HUES64 (cell line): ENCODE results near the gene RIMS3.
"Not testable (repeated sequence)": the region's sequence is repeated elsewhere in the genome, so short reads cannot be mapped to it uniquely, and the experiment has no call there.

Source experiments
- H3K27ac ChIP-seq: 2 replicates; pipeline ENCODE4 v1.7.0; 2013; ENCODE audit warnings: low read depth, low read length, inconsistent platforms
- H3K27me3 ChIP-seq: 2 replicates; pipeline ENCODE4 v1.6.1; 2013; ENCODE audit warnings: mild to moderate bottlenecking, low read length; ENCODE audit not compliant: insufficient read depth
- H3K36me3 ChIP-seq: 2 replicates; pipeline ENCODE4 v1.6.1; 2013; ENCODE audit warnings: mild to moderate bottlenecking, low read length; ENCODE audit not compliant: insufficient read depth
- H3K4me1 ChIP-seq: 2 replicates; pipeline ENCODE4 v1.6.1; 2013; ENCODE audit warnings: mild to moderate bottlenecking, low read length, moderate library complexity; ENCODE audit not compliant: insufficient read depth
- H3K4me3 ChIP-seq: 2 replicates; pipeline ENCODE4 v1.5.1; 2013; ENCODE audit warnings: mild to moderate bottlenecking, low read length, moderate library complexity
- H3K9ac ChIP-seq: 2 replicates; pipeline ENCODE4 v1.6.1; 2013; ENCODE audit warnings: mild to moderate bottlenecking, low read depth, low read length
- H3K9me3 ChIP-seq: 2 replicates; pipeline ENCODE4 v1.6.1; 2013; ENCODE audit warnings: low read depth, low read length; ENCODE audit not compliant: insufficient read depth
- WGBS: fragments of 150-250, 120-280 bp; methylation state at CpG from one replicate; pipeline ENCODE4 v1.1.7; 2013; ENCODE audit warnings: missing lambda C conversion rate; 5-methylcytosine and 5-hydroxymethylcytosine counted together

RIMS3 gene

DNA sequence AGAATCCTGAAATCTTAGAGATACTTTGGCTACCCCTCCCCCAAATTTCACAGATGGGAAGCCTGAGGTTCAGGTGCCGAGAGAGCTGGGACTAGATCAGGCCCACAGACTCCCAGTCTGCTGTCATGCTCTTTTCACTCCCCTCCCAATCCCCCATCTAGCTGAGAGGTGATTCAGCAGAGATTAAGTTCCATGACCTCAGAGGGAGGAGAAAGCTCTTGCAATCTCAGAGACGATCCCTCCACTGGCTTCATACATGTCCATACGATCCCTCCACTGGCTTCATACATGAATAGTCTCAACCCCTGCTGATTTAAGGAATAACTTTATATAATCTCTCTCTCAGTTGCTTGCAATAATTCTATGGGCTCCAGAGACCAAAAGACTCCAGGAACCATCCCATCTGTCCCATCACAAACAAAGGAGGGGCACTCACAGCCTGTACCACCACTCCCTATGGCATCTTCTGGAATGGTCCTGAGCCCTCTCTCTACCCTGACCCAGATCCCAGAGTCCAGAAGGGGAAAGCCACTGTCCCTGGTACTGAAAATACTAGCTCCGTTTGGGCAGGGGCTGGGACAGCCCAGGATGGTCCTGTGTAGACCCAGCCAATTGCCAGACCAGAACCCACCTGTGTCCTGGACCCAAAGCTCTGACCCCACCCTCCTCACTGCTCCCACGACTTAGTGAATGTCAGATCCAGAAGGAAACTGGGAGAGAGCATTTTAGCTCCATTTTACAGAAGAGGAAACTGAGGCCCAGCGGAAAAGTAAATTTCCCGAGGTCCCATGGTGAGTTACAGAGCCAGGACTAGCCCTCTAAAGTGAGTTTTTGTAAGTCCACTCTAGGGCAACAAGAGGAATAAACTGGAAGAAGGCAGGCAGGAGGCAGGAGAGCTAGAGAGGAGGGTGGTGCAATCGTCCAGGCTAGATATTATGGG is 27.1 kb downstream of the RIMS3 start:
- no peak overlapping the region for H3K9ac ChIP-seq
- H3K36me3 ChIP-seq: peaks cover 3% of the 10 kb centered on the region; the same call in 1 of the 2 replicates
- no peak overlapping the region for H3K4me3 ChIP-seq
- H3K4me1 ChIP-seq: no peaks in the 10 kb centered on the region
- H3K9me3 ChIP-seq: no peaks in the 10 kb centered on the region
- H3K27ac ChIP-seq: no peak overlapping the region
- no peaks in the 10 kb centered on the region for H3K27me3 ChIP-seq
- WGBS: 77% methylated on average over 8 of the region's 8 CpGs

DNA sequence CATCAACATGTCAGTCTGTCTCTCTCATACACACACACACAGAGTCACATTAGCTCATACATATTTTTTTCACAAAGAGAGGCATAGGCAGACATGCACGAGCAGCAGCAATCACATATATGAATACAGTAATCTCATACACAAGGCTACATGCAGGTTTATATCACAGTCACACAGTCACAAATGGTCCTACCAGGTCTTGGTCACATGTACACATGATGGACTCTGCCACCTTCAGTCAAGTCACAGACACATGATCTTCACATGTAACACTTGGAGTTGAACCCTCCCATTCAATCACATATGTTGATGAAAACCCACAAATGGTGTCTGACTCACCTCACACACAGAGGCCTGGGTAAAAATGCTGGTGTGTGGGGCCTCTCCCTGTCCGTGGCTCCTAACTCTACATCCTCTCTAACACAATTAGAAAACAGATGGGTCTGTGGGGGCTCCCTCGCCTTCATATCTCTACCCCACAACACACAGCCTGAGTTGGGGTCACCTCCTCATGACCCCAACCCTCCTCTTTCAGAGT is 27.9 kb downstream of the RIMS3 start:
- H3K27me3 ChIP-seq: no peaks in the 10 kb centered on the region
- H3K36me3 ChIP-seq: peaks cover 3% of the 10 kb centered on the region; the same call in 1 of the 2 replicates
- no peak overlapping the region for H3K4me3 ChIP-seq
- no peaks in the 10 kb centered on the region for H3K4me1 ChIP-seq
- no peak overlapping the region for H3K27ac ChIP-seq
- H3K9ac ChIP-seq: no peak overlapping the region
- H3K9me3 ChIP-seq: no peaks in the 10 kb centered on the region
- 88% methylated on average over 3 of the region's 3 CpGs for WGBS

DNA sequence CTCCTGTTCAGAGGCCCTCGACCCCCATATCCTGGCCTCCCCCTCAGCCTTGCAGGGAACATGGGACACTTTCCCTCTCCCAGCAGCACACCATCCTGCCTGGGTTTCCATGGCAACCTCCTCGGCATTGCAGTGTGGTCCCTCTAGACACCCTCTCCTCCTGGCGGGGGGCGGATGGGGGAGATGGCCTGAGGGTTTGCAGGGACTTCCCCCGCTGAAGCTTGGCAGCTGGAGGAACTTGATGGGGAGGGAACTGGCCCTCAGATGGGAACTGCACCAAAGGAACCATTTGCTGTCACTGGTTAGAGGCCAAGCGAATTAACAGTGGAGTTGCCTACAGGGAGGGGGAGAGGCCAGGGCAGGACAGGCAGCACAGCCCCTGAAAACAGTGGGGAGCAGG is 28.7 kb downstream of the RIMS3 start:
- peaks cover 3% of the 10 kb centered on the region; the same call in 1 of the 2 replicates for H3K36me3 ChIP-seq
- H3K9me3 ChIP-seq: no peaks in the 10 kb centered on the region
- no peak overlapping the region for H3K4me3 ChIP-seq
- no peaks in the 10 kb centered on the region for H3K4me1 ChIP-seq
- H3K27ac ChIP-seq: no peak overlapping the region
- H3K27me3 ChIP-seq: no peaks in the 10 kb centered on the region
- no peak overlapping the region for H3K9ac ChIP-seq
- 81% methylated on average over 6 of the region's 6 CpGs for WGBS

DNA sequence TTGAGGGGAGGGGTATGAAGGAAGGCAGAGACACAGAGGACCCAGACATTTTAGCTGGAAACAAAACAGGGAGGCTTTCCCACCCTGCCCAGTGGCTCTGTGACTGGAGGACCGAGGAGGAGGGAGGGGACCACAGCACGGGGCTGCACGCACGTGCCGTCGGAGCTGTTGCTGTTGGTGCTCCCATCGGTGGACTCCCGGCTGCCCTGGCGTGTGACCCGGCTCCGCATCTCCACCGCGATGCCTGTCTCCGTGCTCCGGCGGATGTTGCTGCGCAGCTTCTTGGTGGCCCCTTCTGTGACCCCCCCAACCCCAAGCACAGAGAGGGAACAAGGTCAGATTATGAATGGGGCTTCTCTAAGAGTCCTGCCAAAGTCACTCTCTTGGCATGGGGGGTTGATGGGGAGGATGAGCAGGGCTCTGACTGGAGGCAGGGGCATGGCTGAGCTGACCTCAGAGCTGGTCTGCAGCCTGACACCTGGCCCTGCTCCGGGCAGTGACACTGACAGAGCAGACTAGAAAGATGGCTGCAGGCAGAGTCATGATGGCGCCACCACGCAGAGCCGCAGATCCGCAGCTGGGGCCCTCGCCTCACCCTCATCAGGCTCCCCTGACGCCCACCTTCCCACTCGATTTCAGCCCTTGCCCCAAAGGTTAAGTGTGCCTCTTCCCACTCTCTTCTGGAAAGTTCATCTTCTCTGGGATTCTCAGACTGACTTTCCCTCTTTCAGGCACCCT is 29.6 kb downstream of the RIMS3 start:
- Histone ChIP-seq H3K27me3 (no peaks in the 10 kb centered on the region), H3K4me3 (no peak overlapping the region), H3K36me3 (peaks cover 3% of the 10 kb centered on the region; the same call in 1 of the 2 replicates), H3K4me1 (no peaks in the 10 kb centered on the region), H3K9me3 (no peaks in the 10 kb centered on the region), H3K9ac (no peak overlapping the region), H3K27ac (no peak overlapping the region)
- WGBS: 95% methylated on average over 25 of the region's 25 CpGs

DNA sequence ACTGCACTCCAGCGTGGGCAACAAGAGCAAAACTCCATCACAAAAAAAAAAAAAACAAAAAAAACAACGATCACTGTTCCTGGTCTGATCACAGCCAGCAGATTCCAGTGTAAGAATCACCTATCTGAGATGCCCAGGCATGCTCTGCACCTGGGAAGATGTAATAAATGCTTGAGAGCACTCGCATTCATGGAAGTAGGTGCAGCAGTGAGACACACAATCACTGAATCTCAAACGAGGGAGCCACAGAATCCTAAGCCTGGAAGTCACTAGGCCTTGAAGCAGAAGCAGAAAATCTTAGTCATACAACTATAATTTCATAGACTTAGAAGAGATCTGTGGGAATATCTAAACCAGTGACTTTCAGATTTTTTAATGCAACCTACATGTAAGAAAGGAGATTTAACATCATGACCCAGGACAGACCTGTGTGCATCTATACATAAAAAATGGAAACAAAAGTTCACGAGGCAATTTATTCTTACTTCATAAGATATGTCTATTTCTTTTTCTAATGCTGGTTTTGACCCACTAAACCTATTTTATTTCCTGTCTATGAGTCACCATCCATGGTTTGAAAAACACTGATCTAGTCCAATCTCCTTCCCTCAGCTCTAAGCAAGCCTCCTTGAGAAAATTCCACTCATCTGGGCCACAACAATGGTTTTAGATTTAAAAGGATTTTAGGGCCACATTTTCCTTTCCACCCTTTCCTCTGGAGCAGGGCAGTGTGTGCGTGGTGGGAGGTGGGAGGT is 30.4 kb downstream of the RIMS3 start:
- no peak overlapping the region for H3K9ac ChIP-seq
- no peaks in the 10 kb centered on the region for H3K36me3 ChIP-seq
- H3K9me3 ChIP-seq: no peaks in the 10 kb centered on the region
- WGBS: 92% methylated on average over 6 of the region's 6 CpGs
- H3K4me3 ChIP-seq: no peak overlapping the region
- H3K27ac ChIP-seq: no peak overlapping the region
- H3K4me1 ChIP-seq: 0 out of 2 replicates have a peak, but pooled peaks cover 3% of the 10 kb centered on the region
- no peaks in the 10 kb centered on the region for H3K27me3 ChIP-seq

DNA sequence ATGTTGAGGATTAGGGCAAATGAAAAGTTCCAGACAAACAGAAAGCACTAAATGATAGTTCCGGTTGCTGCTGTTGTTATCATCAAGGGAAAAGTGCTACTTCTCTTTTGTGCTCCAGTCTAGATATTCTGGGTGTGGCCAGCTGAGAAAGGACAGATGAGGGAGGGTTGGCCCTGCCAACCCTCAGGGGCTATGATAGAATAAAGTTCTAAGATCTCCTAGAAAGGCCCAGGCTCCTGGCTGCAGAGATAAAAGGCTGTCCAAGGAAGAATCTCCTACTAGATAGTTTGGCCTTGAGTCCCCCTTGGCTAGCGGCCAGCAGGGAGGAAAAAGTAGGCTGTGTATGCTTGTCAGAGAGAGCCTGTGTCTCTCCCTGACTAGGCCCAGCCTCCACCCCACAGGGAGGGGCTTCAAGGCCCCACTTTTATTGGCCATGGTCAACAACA is 31.5 kb downstream of the RIMS3 start:
- 88% methylated on average over 2 of the region's 2 CpGs for WGBS
- Histone ChIP-seq H3K27ac (no peak overlapping the region), H3K4me1 (0 out of 2 replicates have a peak, but pooled peaks cover 3% of the 10 kb centered on the region)

DNA sequence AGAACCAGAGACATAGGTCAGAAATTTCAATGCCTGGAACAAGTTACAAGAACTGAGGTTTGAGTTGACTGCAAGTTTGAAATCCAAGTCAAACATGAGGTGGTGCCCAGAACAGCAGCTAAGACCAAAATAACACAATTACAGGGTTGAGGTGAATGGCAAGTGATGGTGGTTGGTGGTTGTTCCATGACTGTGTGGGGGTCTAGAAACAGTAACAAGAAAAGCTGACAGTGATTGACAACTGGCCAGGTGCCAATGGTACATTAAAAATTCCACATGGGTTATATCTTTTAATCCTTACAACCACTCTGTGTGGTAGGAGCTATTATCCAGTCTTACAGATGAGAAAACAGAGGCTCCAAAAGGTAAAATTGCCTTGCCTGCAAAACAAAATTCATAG is 32.0 kb downstream of the RIMS3 start:
- no peak overlapping the region for H3K9ac ChIP-seq
- H3K27ac ChIP-seq: no peak overlapping the region
- H3K4me3 ChIP-seq: no peak overlapping the region

More for the DNA sequence above, 31.5 kb downstream of the RIMS3 start:
- Histone ChIP-seq H3K9ac (no peak overlapping the region), H3K36me3 (no peaks in the 10 kb centered on the region), H3K27me3 (no peaks in the 10 kb centered on the region), H3K9me3 (no peaks in the 10 kb centered on the region), H3K4me3 (no peak overlapping the region)

DNA sequence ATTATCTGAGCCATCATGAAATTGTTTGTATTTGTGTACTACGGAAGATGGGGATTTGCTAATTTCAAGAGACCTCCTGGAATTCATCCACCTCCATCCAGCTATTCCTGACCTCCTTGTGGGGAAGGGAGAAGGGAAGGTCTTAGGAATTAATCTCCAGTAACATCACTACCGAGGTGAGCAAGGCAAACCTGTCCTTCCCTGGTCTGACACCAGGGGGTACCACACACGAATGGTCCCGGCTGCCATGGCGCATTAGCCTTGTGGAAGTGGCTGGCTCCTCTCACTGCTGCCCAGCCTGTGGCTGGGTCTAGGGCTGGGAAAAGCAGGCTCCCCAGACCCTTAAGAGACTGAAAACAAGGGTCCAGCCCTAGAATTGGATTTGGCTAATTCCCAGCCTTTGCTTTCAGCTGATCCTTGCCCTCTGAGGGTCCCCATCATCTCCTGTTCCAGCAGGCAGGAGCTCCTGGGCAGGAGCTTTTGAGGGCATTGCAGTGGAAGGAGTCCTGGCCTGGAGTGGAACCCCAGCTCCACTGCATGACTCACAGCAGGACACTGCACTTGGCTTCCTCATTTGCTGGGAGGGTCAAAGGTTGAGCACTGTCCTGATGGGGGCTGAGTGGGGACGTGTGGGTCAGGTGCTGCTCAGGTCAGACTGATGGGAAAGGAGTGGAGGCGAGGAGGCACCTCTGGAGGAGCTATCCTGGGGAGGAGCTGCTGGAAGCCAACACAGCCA is 34.8 kb downstream of the RIMS3 start:
- 54% methylated on average over 6 of the region's 7 CpGs for WGBS
- Histone ChIP-seq H3K9me3 (no peaks in the 10 kb centered on the region), H3K27ac (no peak overlapping the region), H3K36me3 (no peaks in the 10 kb centered on the region), H3K27me3 (no peaks in the 10 kb centered on the region), H3K4me3 (no peak overlapping the region), H3K4me1 (0 out of 2 replicates have a peak, but pooled peaks cover 3% of the 10 kb centered on the region), H3K9ac (no peak overlapping the region)

More for the DNA sequence above, 32.0 kb downstream of the RIMS3 start:
- H3K36me3 ChIP-seq: no peaks in the 10 kb centered on the region
- H3K27me3 ChIP-seq: no peaks in the 10 kb centered on the region
- 0 out of 2 replicates have a peak, but pooled peaks cover 3% of the 10 kb centered on the region for H3K4me1 ChIP-seq
- no peaks in the 10 kb centered on the region for H3K9me3 ChIP-seq

DNA sequence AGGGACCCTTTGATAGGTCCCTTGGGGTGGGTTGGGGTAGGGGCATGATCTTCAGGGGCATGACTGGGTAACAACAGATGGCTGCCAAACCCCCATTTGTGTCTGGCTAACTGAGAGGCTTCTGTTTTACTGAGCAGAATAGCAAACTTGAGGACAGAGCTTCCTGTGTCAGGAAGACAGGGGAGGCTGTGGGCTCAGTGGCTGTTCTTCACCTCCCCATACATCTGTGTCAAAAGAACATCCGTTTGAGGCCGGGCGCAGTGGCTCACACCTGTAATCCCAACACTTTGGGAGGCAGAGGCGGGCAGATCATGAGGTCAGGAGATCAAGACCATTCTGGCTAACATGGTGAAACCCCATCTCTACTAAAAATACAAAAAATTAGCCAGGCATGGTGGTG is 35.9 kb downstream of the RIMS3 start:
- not testable (repeated sequence) for H3K27me3 ChIP-seq, H3K9me3 ChIP-seq, H3K36me3 ChIP-seq, H3K4me3 ChIP-seq, H3K9ac ChIP-seq, H3K27ac ChIP-seq, H3K4me1 ChIP-seq
- 91% methylated on average over 4 of the region's 4 CpGs for WGBS

DNA sequence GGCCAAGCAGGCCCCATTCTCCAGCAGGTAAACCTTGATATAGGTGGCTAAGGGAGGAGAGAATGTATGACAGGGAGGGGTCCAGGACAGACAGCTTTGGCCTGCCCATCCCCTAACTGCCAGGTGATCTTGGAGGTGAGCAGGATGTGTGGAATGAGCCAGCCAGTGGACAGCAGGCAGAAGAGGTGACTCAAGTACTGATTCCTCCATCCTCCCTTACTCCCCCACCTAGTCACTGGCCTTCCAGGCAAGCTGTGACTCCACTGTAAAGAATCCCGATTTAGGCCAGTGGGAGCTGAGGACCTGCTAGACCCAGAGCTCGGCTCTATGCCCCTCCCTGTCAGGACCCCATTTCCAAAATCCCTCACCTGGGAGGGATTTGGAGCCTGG is 36.6 kb downstream of the RIMS3 start:
- Histone ChIP-seq H3K4me3 (no peak overlapping the region), H3K9ac (no peak overlapping the region), H3K27ac (no peak overlapping the region), H3K4me1 (0 out of 2 replicates have a peak, but pooled peaks cover 3% of the 10 kb centered on the region), H3K36me3 (no peaks in the 10 kb centered on the region), H3K27me3 (no peaks in the 10 kb centered on the region), H3K9me3 (no peaks in the 10 kb centered on the region)
- 86% methylated on average over 1 of the region's 2 CpGs for WGBS
